A204.1 (cell line): ENCODE measurements around the gene PTPRN2.

Source experiments
- FAIRE-seq: peaks from 2 replicates; lab custom pipeline; 2012; peaks lifted over from hg19 to GRCh38; lab: Jason Lieb, UNC

The PTPRN2 gene

GRCh38 chr7:157657741-157658740 is 929.6 kb downstream of the PTPRN2 start:
- FAIRE-seq: no peak

GRCh38 chr7:157656195-157656769 is 931.3 kb downstream of the PTPRN2 start:
- no peak for FAIRE-seq

- no peak for FAIRE-seq
Observed at GRCh38 chr7:157654350-157654749, 933.3 kb downstream of the PTPRN2 start.

- no peak for FAIRE-seq
Observed at GRCh38 chr7:157653827-157654207, 933.8 kb downstream of the PTPRN2 start.

GRCh38 chr7:157652954-157653826 is 934.4 kb downstream of the PTPRN2 start:
- no peak for FAIRE-seq

GRCh38 chr7:157652161-157652953 is 935.3 kb downstream of the PTPRN2 start:
- no peak for FAIRE-seq

GRCh38 chr7:157651366-157652160 is 936.1 kb downstream of the PTPRN2 start:
- FAIRE-seq: no peak

- no peak for FAIRE-seq
Observed at GRCh38 chr7:157650801-157651200, 936.8 kb downstream of the PTPRN2 start.

GRCh38 chr7:157650131-157650631 is 937.4 kb downstream of the PTPRN2 start:
- no peak for FAIRE-seq

- no peak for FAIRE-seq
Observed at GRCh38 chr7:157646551-157646950, 941.1 kb downstream of the PTPRN2 start.

- no peak for FAIRE-seq
Observed at GRCh38 chr7:157645539-157645938, 942.1 kb downstream of the PTPRN2 start.

GRCh38 chr7:157644946-157645345 is 942.7 kb downstream of the PTPRN2 start:
- FAIRE-seq: no peak

GRCh38 chr7:157643525-157643970 is 944.1 kb downstream of the PTPRN2 start:
- FAIRE-seq: no peak

- no peak for FAIRE-seq
Observed at GRCh38 chr7:157641866-157642265, 945.8 kb downstream of the PTPRN2 start.

GRCh38 chr7:157640144-157640543 is 947.5 kb downstream of the PTPRN2 start:
- FAIRE-seq: no peak

GRCh38 chr7:157638563-157638962 is 949.1 kb downstream of the PTPRN2 start:
- no peak for FAIRE-seq

GRCh38 chr7:157637216-157637949 is 950.2 kb downstream of the PTPRN2 start:
- no peak for FAIRE-seq

- FAIRE-seq: no peak
Observed at GRCh38 chr7:157635669-157636068, 952.0 kb downstream of the PTPRN2 start.

- FAIRE-seq: no peak
Observed at GRCh38 chr7:157635148-157635500, 952.5 kb downstream of the PTPRN2 start.
